Activated T-helper 1 cell treated with anti-CD3 and anti-CD28 coated beads, Interleukin-2, amount 50 U/mL, for 16 hours (primary cell): Measurements from ENCODE around the gene ABI3BP.

ENCODE experiments used
- DNase-seq, 2 donors: peaks; one replicate each; pipeline ENCODE4 v3.0.0-alpha.2; 2020; ENCODE audit warnings: low read depth in 1 of 2, low spot score in 1 of 2

Gene ABI3BP

GRCh38 chr3:100893590-100893989 is 99.6 kb downstream of the ABI3BP start:
- no peak for DNase-seq

- DNase-seq, result no peak
Observed at GRCh38 chr3:100893108-100893507, 100.1 kb downstream of the ABI3BP start.

- DNase-seq, result no peak
Observed at GRCh38 chr3:100891827-100892226, 101.4 kb downstream of the ABI3BP start.

GRCh38 chr3:100891033-100891432 is 102.2 kb downstream of the ABI3BP start:
- no peak for DNase-seq

GRCh38 chr3:100888881-100889280 is 104.3 kb downstream of the ABI3BP start:
- DNase-seq, result no peak

GRCh38 chr3:100882571-100882984 is 110.6 kb downstream of the ABI3BP start:
- no peak for DNase-seq

- DNase-seq, result no peak
Observed at GRCh38 chr3:100880845-100881244, 112.4 kb downstream of the ABI3BP start.

- no peak for DNase-seq
Observed at GRCh38 chr3:100880072-100880471, 113.1 kb downstream of the ABI3BP start.

GRCh38 chr3:100879195-100879810 is 113.9 kb downstream of the ABI3BP start:
- DNase-seq, result no peak

- no peak for DNase-seq
Observed at GRCh38 chr3:100877286-100877685, 115.9 kb downstream of the ABI3BP start.

- DNase-seq, result no peak
Observed at GRCh38 chr3:100875239-100875638, 118.0 kb downstream of the ABI3BP start.

- no peak for DNase-seq
Observed at GRCh38 chr3:100873611-100874010, 119.6 kb downstream of the ABI3BP start.

GRCh38 chr3:100871306-100871705 is 121.9 kb downstream of the ABI3BP start:
- DNase-seq, result no peak

- no peak for DNase-seq
Observed at GRCh38 chr3:100869787-100870186, 123.4 kb downstream of the ABI3BP start.

- DNase-seq, result no peak
Observed at GRCh38 chr3:100868894-100869293, 124.3 kb downstream of the ABI3BP start.

GRCh38 chr3:100868096-100868495 is 125.1 kb downstream of the ABI3BP start:
- DNase-seq, result no peak

GRCh38 chr3:100865442-100865841 is 127.8 kb downstream of the ABI3BP start:
- no peak for DNase-seq

- no peak for DNase-seq
Observed at GRCh38 chr3:100864471-100865250, 128.6 kb downstream of the ABI3BP start.

- no peak for DNase-seq
Observed at GRCh38 chr3:100857863-100858262, 135.4 kb downstream of the ABI3BP start.

GRCh38 chr3:100856821-100857220 is 136.4 kb downstream of the ABI3BP start:
- no peak for DNase-seq

- DNase-seq, result no peak
Observed at GRCh38 chr3:100852840-100853239, 140.4 kb downstream of the ABI3BP start.

- DNase-seq, result no peak
Observed at GRCh38 chr3:100850701-100851100, 142.5 kb downstream of the ABI3BP start.

GRCh38 chr3:100850156-100850555 is 143.1 kb downstream of the ABI3BP start:
- DNase-seq, result no peak
